IMR-90 (cell line): ENCODE results near the gene MPP1. TPM values are rescaled to one million over a fixed set of nuclear protein-coding genes. Genes with fewer than 3 reads are reported as not detected.

Experiments
- ATAC-seq: fragments of 200-7000 bp; cut with Tn5 transposase; 2 replicates; pipeline ENCODE4 v1.9.1; 2020; ENCODE audit warnings: low read depth, mild to moderate bottlenecking, moderate library complexity
- BruUV-seq: library from RNA; stranded (reverse); fragments of 400-500 nt; replicated peaks from 2 replicates; lab custom pipeline; 2021; lab: Mats Ljungman, UMichigan
- CTCF ChIA-PET: fragments of 300-600 bp; formaldehyde crosslinking; extraction: SDS; loops from one replicate; lab custom pipeline; 2021; ENCODE audit warnings: antibody characterized with exemption; lab: Yijun Ruan, JAX
- POLR2A ChIA-PET: fragments of 300-600 bp; sonication (Branson Sonifier 250); formaldehyde crosslinking; loops from one replicate; lab custom pipeline; 2022; ENCODE audit warnings: antibody characterized with exemption; ENCODE audit not compliant: unreplicated experiment; lab: Charles Lee
- DNase-seq: peaks from one replicate; pipeline ENCODE4 v3.0.0; 2013
- H2AFZ ChIP-seq: replicated peaks from 2 replicates; pipeline ENCODE3; 2013; ENCODE audit warnings: low read length, mild to moderate bottlenecking; ENCODE audit not compliant: poor library complexity
- H2AK5ac ChIP-seq: 2 replicates; pipeline ENCODE4 v1.6.1; 2013; ENCODE audit warnings: low read depth, low read length, inconsistent platforms
- H2AK9ac ChIP-seq: replicated peaks from 2 replicates; pipeline ENCODE3; 2013; ENCODE audit warnings: mild to moderate bottlenecking, low read depth, low read length, moderate library complexity; ENCODE audit not compliant: poor library complexity
- H2BK120ac ChIP-seq: 2 replicates; pipeline ENCODE4 v1.6.1; 2013; ENCODE audit warnings: low read depth, low read length, inconsistent platforms
- H2BK15ac ChIP-seq: 3 replicates; pipeline ENCODE4 v1.6.1; 2013; ENCODE audit warnings: low read depth, low read length, inconsistent platforms
- H2BK20ac ChIP-seq: 2 replicates; pipeline ENCODE4 v1.6.1; 2013; ENCODE audit warnings: low read depth, mild to moderate bottlenecking, inconsistent platforms, low read length, moderate library complexity
- H2BK5ac ChIP-seq: 2 replicates; pipeline ENCODE4 v1.6.1; 2013; ENCODE audit warnings: mild to moderate bottlenecking, low read depth, low read length, inconsistent platforms; ENCODE audit not compliant: poor library complexity, severe bottlenecking
- H3K14ac ChIP-seq: replicated peaks from 2 replicates; pipeline ENCODE4 v1.6.1; 2013; ENCODE audit warnings: low read depth, low read length, inconsistent platforms
- H3K18ac ChIP-seq: 2 replicates; pipeline ENCODE4 v1.6.1; 2013; ENCODE audit warnings: low read depth, low read length, control low read depth
- H3K23ac ChIP-seq: 2 replicates; pipeline ENCODE4 v1.6.1; 2013; ENCODE audit warnings: low read depth, low read length, inconsistent platforms
- H3K27ac ChIP-seq: 2 replicates; pipeline ENCODE4 v1.5.1; 2013; ENCODE audit warnings: mild to moderate bottlenecking, control low read depth, low read length; ENCODE audit not compliant: insufficient read depth
- H3K27me3 ChIP-seq: 2 replicates; pipeline ENCODE4 v1.6.1; 2013; ENCODE audit warnings: low read length; ENCODE audit not compliant: control insufficient read depth, insufficient read depth
- H3K36me3 ChIP-seq: 2 replicates; pipeline ENCODE4 v1.6.1; 2013; ENCODE audit warnings: low read length, mixed read lengths; ENCODE audit not compliant: control insufficient read depth, insufficient read depth
- H3K4ac ChIP-seq: 2 replicates; pipeline ENCODE4 v1.6.1; 2013; ENCODE audit warnings: low read depth, low read length, inconsistent platforms
- H3K4me1 ChIP-seq: 2 replicates; pipeline ENCODE4 v1.6.1; 2013; ENCODE audit warnings: low read length, mixed read lengths; ENCODE audit not compliant: control insufficient read depth, insufficient read depth
- H3K4me2 ChIP-seq: 2 replicates; pipeline ENCODE4 v1.6.1; 2013; ENCODE audit warnings: low read depth, mild to moderate bottlenecking, control low read depth, low read length, moderate library complexity
- H3K4me3 ChIP-seq: 2 replicates; pipeline ENCODE4 v1.5.1; 2013; ENCODE audit warnings: low read depth, mild to moderate bottlenecking, control low read depth, low read length, moderate library complexity; ENCODE audit not compliant: insufficient read depth
- H3K56ac ChIP-seq: 2 replicates; pipeline ENCODE4 v1.6.1; 2013; ENCODE audit warnings: low read length, inconsistent platforms; ENCODE audit not compliant: insufficient read depth; ENCODE audit errors: extremely low read depth
- H3K79me1 ChIP-seq, 2 experiments: 2 replicates each; pipeline ENCODE4 v1.6.1; 2013; ENCODE audit warnings: low read length in 2 of 2, inconsistent platforms in 1 of 2, low read depth in 1 of 2
- H3K9ac ChIP-seq: 2 replicates; pipeline ENCODE4 v1.6.1; 2013; ENCODE audit warnings: low read depth, low read length, control low read depth
- H3K9me1 ChIP-seq: 2 replicates; pipeline ENCODE4 v1.6.1; 2013; ENCODE audit warnings: low read length, inconsistent platforms; ENCODE audit not compliant: insufficient read depth
- H3K9me3 ChIP-seq: 2 replicates; pipeline ENCODE4 v1.6.1; 2013; ENCODE audit warnings: low read length; ENCODE audit not compliant: control insufficient read depth, insufficient read depth
- H4K20me1 ChIP-seq: 2 replicates; pipeline ENCODE4 v1.6.1; 2013; ENCODE audit warnings: low read length, inconsistent platforms; ENCODE audit not compliant: insufficient read depth
- H4K5ac ChIP-seq: 2 replicates; pipeline ENCODE4 v1.6.1; 2013; ENCODE audit warnings: mild to moderate bottlenecking, low read depth, low read length, control low read depth
- H4K8ac ChIP-seq, 2 experiments: 2 replicates each; pipeline ENCODE4 v1.6.1; 2013; ENCODE audit warnings: low read depth in 2 of 2, low read length in 2 of 2, control low read depth in 1 of 2, inconsistent platforms in 1 of 2
- H4K91ac ChIP-seq: 2 replicates; pipeline ENCODE4 v1.6.1; 2013; ENCODE audit warnings: low read depth, low read length, inconsistent platforms; ENCODE audit not compliant: insufficient read depth
- BHLHE40 ChIP-seq: fragments of 150-350 bp; IDR thresholded peaks from 2 replicates; pipeline ENCODE4 v1.6.1; 2016; ENCODE audit warnings: mild to moderate bottlenecking, low read depth, low read length
- CEBPB ChIP-seq: IDR thresholded peaks from 2 replicates; pipeline ENCODE4 v1.6.1; 2012; ENCODE audit warnings: low read depth, low read length, improper control_type of control experiment
- CHD1 ChIP-seq: IDR thresholded peaks from 2 replicates; pipeline ENCODE4 v1.6.1; 2012; ENCODE audit warnings: low read depth, low read length, improper control_type of control experiment
- ELK1 ChIP-seq: fragments of 150-350 bp; IDR thresholded peaks from 2 replicates; pipeline ENCODE4 v1.6.1; 2016; ENCODE audit warnings: low read depth, mild to moderate bottlenecking, low read length, moderate library complexity, borderline replicate concordance
- FOS ChIP-seq: fragments of 150-350 bp; IDR thresholded peaks from 2 replicates; pipeline ENCODE4 v1.6.1; 2016; ENCODE audit warnings: low read depth, low read length
- MAFK ChIP-seq: IDR thresholded peaks from 2 replicates; pipeline ENCODE4 v1.6.1; 2012; ENCODE audit warnings: low read depth, low read length, improper control_type of control experiment
- MXI1 ChIP-seq: IDR thresholded peaks from 2 replicates; pipeline ENCODE4 v1.6.1; 2012; ENCODE audit warnings: low read depth, mild to moderate bottlenecking, low read length, moderate library complexity, borderline replicate concordance
- NFE2L2 ChIP-seq: fragments of 150-350 bp; IDR thresholded peaks from 2 replicates; pipeline ENCODE4 v1.6.1; 2016; ENCODE audit warnings: low read depth, mild to moderate bottlenecking, low read length
- POLR2A ChIP-seq: IDR thresholded peaks from 2 replicates; pipeline ENCODE4 v1.6.1; 2012; ENCODE audit warnings: mild to moderate bottlenecking, low read depth, low read length
- SMC3 ChIP-seq: fragments of 150-350 bp; IDR thresholded peaks from 2 replicates; pipeline ENCODE4 v1.6.1; 2016; ENCODE audit warnings: low read depth, mild to moderate bottlenecking, antibody characterized with exemption, low read length, moderate library complexity
- WGBS, 2 experiments: methylation state at CpG; one replicate each; pipeline versions ENCODE4 v1.1.5 to v1.1.7; 2013; ENCODE audit warnings: missing lambda C conversion rate in 2 of 2; ENCODE audit not compliant: insufficient read length in 1 of 2; ENCODE audit errors: extremely low coverage in 2 of 2; 5-methylcytosine and 5-hydroxymethylcytosine counted together
- dilution Hi-C: fragments of 300-500 bp; cut with HindIII; formaldehyde crosslinking; loops from one replicate; pipeline ENCODE4 v1.14.3; 2018; ENCODE audit warnings: low sequenced_read_pairs; ENCODE audit not compliant: unreplicated experiment
- in situ Hi-C: fragments of 300-500 bp; cut with MboI; formaldehyde crosslinking; loops from 3 replicates; pipeline ENCODE4 v1.14.3; 2019; ENCODE audit warnings: low sequenced_read_pairs, inconsistent platforms, mixed read lengths
- intact Hi-C: fragments of 100-400 bp; cut with micrococcal nuclease; formaldehyde crosslinking; loops from 2 replicates; pipeline ENCODE4 v1.10.0; 2022
- polyA plus RNA-seq, 3 experiments: library from polyadenylated mRNA; depleted of rRNA; stranded (reverse); fragments of >200 nt; gene quantifications; 2 replicates each; pipeline ENCODE4 v1.2.3, GENCODE V29; 2012; ENCODE audit warnings: low replicate concordance in 1 of 3
- total RNA-seq: library from RNA; depleted of rRNA; stranded (reverse); fragments of >200 nt; gene quantifications from 2 replicates; pipeline ENCODE4 v1.2.3, GENCODE V29; 2012
- TF ChIP-seq, protein P1 (sequence below): fragments of 150-350 bp; IDR thresholded peaks from 2 replicates; pipeline ENCODE4 v1.6.1; 2017; ENCODE audit warnings: mild to moderate bottlenecking, antibody characterized with exemption, low read length, low read depth

The MPP1 gene
- total and polyA plus RNA-seq, 2 of the 4 experiments (the other 2 are of a cell fraction), result 35.2 to 43.0 TPM

- no peak overlapping the region for H2BK15ac ChIP-seq
- WGBS, 2 experiments, result 90 to 100% methylated on average over 1 to 2 of the region's 13 CpGs
Observed at GRCh38 chrX:154784149-154784995, 20.9 kb downstream of the MPP1 start.

More at GRCh38 chrX:154784149-154784995, 20.9 kb downstream of the MPP1 start:
- no peak overlapping the region for H2BK20ac ChIP-seq
- H4K8ac ChIP-seq, result no peak overlapping the region
- ATAC-seq (no peak), DNase-seq (no peak)
- intact Hi-C loops, result no loop called here
- no peak overlapping the region for H3K56ac ChIP-seq
- H3K14ac ChIP-seq, result no peak overlapping the region
- H3K4me2 ChIP-seq, result no peak overlapping the region
- dilution Hi-C loops, result no loop called here
- H2AFZ ChIP-seq, result no peak overlapping the region
- no TSS peak for BruUV-seq
- no peak overlapping the region for H2AK5ac ChIP-seq
- H3K18ac ChIP-seq, result no peak overlapping the region
- 0 out of 2 replicates have a peak, but pooled peaks cover 5% of the 10 kb centered on the region for H3K36me3 ChIP-seq
- peaks cover 6% of the 10 kb centered on the region; the same call in 1 of the 2 replicates for H3K9me1 ChIP-seq
- no peaks in the 10 kb centered on the region for H3K9me3 ChIP-seq
- POLR2A ChIA-PET, result no interaction called here
- H3K79me1 ChIP-seq, result peaks cover 0 to 3% of the 10 kb centered on the region in 2 experiments; a peak in 2 of 4 replicates
- TF ChIP-seq MXI1, result no peak
- TF ChIP-seq FOS, result no peak
- no peak for TF ChIP-seq NFE2L2
- no peak for TF ChIP-seq ELK1
- no peak for TF ChIP-seq SMC3
- no peak for TF ChIP-seq BHLHE40
- no peak for TF ChIP-seq CEBPB
- TF ChIP-seq, protein P1, sequence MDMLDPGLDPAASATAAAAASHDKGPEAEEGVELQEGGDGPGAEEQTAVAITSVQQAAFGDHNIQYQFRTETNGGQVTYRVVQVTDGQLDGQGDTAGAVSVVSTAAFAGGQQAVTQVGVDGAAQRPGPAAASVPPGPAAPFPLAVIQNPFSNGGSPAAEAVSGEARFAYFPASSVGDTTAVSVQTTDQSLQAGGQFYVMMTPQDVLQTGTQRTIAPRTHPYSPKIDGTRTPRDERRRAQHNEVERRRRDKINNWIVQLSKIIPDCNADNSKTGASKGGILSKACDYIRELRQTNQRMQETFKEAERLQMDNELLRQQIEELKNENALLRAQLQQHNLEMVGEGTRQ, result no peak
- no peak for TF ChIP-seq CHD1
- no peak for TF ChIP-seq POLR2A
- no peak for TF ChIP-seq MAFK
- no peak overlapping the region for H3K4ac ChIP-seq
- in situ Hi-C loops, result no loop called here
- no peaks in the 10 kb centered on the region for H3K27me3 ChIP-seq
- no peak overlapping the region for H2BK5ac ChIP-seq
- H4K5ac ChIP-seq, result no peak overlapping the region
- no peak overlapping the region for H4K91ac ChIP-seq
- no peak overlapping the region for H2AK9ac ChIP-seq
- peaks cover 2% of the 10 kb centered on the region; the same call in 1 of the 2 replicates for H3K4me1 ChIP-seq
- H2BK120ac ChIP-seq, result no peak overlapping the region
- no peak overlapping the region for H3K27ac ChIP-seq
- H3K4me3 ChIP-seq, result no peak overlapping the region
- CTCF ChIA-PET, result no interaction called here
- H4K20me1 ChIP-seq, result no peaks in the 10 kb centered on the region
- H3K9ac ChIP-seq, result no peak overlapping the region
- H3K23ac ChIP-seq, result no peak overlapping the region
